ENCODE data around the gene SPINK1.
"Not testable (repeated sequence)": the region's sequence is repeated elsewhere in the genome, so short reads cannot be mapped to it uniquely, and the experiment has no call there.

SPINK1 gene

DNA sequence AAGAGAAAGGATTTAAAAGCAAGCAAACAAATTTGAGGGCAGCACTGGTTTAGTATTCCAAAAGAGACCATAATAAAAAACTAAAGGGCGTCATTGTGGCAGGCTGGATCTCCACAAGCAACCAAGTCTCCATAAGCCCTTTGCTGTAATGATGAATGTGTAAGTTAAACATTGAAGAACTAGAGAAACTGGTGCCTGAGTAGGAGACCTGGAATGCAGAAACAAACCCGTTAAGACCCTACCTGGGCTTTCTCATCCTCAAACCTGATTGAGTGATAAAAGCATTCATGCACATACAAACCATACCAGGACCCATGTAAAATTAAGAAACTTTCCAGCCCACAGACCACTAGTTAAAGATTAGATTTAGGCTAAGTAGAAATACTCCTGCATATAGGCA is 45.2 kb upstream of the SPINK1 start:
- DNase-seq = no peak
- H2AFZ ChIP-seq (ENCODE audit: low read depth, low read length) = no peak overlapping the region
- no peaks in the 10 kb centered on the region for H3K4me1 ChIP-seq (ENCODE audit: control insufficient read depth, insufficient read depth, low read depth, low read length)
- H3K9me3 ChIP-seq (ENCODE audit: control insufficient read depth, low read length) = no peaks in the 10 kb centered on the region
- WGBS = 100% methylated on average over 1 of the region's 2 CpGs
- no peak overlapping the region for H3K27ac ChIP-seq (ENCODE audit: low read length, poor library complexity, severe bottlenecking)
- no peak overlapping the region for H4K8ac ChIP-seq (ENCODE audit: low read length)
- no peaks in the 10 kb centered on the region for H3K36me3 ChIP-seq (ENCODE audit: control insufficient read depth in 1 of 2, insufficient read depth in 2 of 2, low read depth in 1 of 2, low read length in 2 of 2)
- no peak overlapping the region for H3K14ac ChIP-seq (ENCODE audit: low read length in 2 of 2)
- no peak overlapping the region for H2BK15ac ChIP-seq (ENCODE audit: low read depth, poor library complexity, severe bottlenecking)
- H3K4me3 ChIP-seq (ENCODE audit: insufficient read depth in 1 of 2, low read depth in 1 of 2, low read length in 2 of 2) = no peak overlapping the region
- H3K27me3 ChIP-seq (ENCODE audit: control insufficient read depth in 1 of 2, insufficient read depth in 1 of 2, low read length in 2 of 2) = peaks cover 39% of the 10 kb centered on the region in 2 experiments
- no peak overlapping the region for H2BK5ac ChIP-seq (ENCODE audit: low read depth, low read length, poor library complexity, severe bottlenecking)
- no peak overlapping the region for H4K91ac ChIP-seq (ENCODE audit: low read length)
- H3K23ac ChIP-seq (ENCODE audit: low read length in 2 of 2) = no peak overlapping the region
- H3K9ac ChIP-seq (ENCODE audit: low read length) = no peak overlapping the region
- no peak overlapping the region for H3K18ac ChIP-seq (ENCODE audit: low read depth in 1 of 2, low read length in 2 of 2)
- no peak overlapping the region for H3K4me2 ChIP-seq (ENCODE audit: low read length, poor library complexity, severe bottlenecking)
- no peak overlapping the region for H3K4ac ChIP-seq (ENCODE audit: low read depth in 1 of 2, low read length in 2 of 2)
- no peaks in the 10 kb centered on the region for H3K79me1 ChIP-seq (replicated peaks; ENCODE audit: low read length, poor library complexity, severe bottlenecking)
- no peak overlapping the region for H2BK120ac ChIP-seq (ENCODE audit: low read depth, low read length)
- H2BK12ac ChIP-seq (ENCODE audit: low read length in 2 of 2) = no peak overlapping the region
- H2AK5ac ChIP-seq (ENCODE audit: low read length, severe bottlenecking) = no peak overlapping the region

DNA sequence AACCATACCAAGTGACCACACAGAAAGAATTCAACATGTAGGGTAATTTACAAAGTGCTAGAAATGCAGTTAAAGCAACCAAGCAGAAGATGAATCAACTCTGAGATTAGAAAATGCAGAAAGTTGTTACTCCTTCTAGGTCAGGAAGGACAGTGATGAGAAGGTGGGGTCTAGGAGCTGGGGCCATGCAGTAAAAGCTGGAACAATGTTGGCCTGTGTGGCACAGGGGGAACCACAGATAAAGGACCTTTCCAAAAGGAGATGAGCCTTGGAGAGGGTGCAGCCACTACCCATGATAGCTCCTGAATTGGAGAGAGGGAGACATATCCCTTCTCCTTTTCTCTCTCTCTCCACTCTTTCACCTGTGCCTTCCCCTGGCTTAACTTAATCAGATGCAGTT is 44.7 kb upstream of the SPINK1 start:
- no peak overlapping the region for H2BK5ac ChIP-seq (ENCODE audit: low read depth, low read length, poor library complexity, severe bottlenecking)
- no peak overlapping the region for H2BK12ac ChIP-seq (ENCODE audit: low read length in 2 of 2)
- no peak overlapping the region for H3K4me2 ChIP-seq (ENCODE audit: low read length, poor library complexity, severe bottlenecking)
- no peak overlapping the region for H3K14ac ChIP-seq (ENCODE audit: low read length in 2 of 2)
- no peak overlapping the region for H3K9ac ChIP-seq (ENCODE audit: low read length)
- H3K4me3 ChIP-seq (ENCODE audit: insufficient read depth in 1 of 2, low read depth in 1 of 2, low read length in 2 of 2) = no peak overlapping the region
- no peak overlapping the region for H2BK120ac ChIP-seq (ENCODE audit: low read depth, low read length)
- no peak overlapping the region for H4K8ac ChIP-seq (ENCODE audit: low read length)
- no peaks in the 10 kb centered on the region for H3K4me1 ChIP-seq (ENCODE audit: control insufficient read depth, insufficient read depth, low read depth, low read length)
- H3K36me3 ChIP-seq (ENCODE audit: control insufficient read depth in 1 of 2, insufficient read depth in 2 of 2, low read depth in 1 of 2, low read length in 2 of 2) = no peaks in the 10 kb centered on the region
- no peak overlapping the region for H4K91ac ChIP-seq (ENCODE audit: low read length)
- H3K23ac ChIP-seq (ENCODE audit: low read length in 2 of 2) = no peak overlapping the region
- no peak overlapping the region for H3K18ac ChIP-seq (ENCODE audit: low read depth in 1 of 2, low read length in 2 of 2)
- no peak overlapping the region for H2AFZ ChIP-seq (ENCODE audit: low read depth, low read length)
- DNase-seq = no peak
- H3K27ac ChIP-seq (ENCODE audit: low read length, poor library complexity, severe bottlenecking) = no peak overlapping the region
- H3K4ac ChIP-seq (ENCODE audit: low read depth in 1 of 2, low read length in 2 of 2) = no peak overlapping the region
- peaks cover 35 to 39% of the 10 kb centered on the region in 2 experiments for H3K27me3 ChIP-seq (ENCODE audit: control insufficient read depth in 1 of 2, insufficient read depth in 1 of 2, low read length in 2 of 2)
- H2BK15ac ChIP-seq (ENCODE audit: low read depth, poor library complexity, severe bottlenecking) = no peak overlapping the region
- H3K79me1 ChIP-seq (replicated peaks; ENCODE audit: low read length, poor library complexity, severe bottlenecking) = no peaks in the 10 kb centered on the region
- H2AK5ac ChIP-seq (ENCODE audit: low read length, severe bottlenecking) = no peak overlapping the region
- no peaks in the 10 kb centered on the region for H3K9me3 ChIP-seq (ENCODE audit: control insufficient read depth, low read length)

DNA sequence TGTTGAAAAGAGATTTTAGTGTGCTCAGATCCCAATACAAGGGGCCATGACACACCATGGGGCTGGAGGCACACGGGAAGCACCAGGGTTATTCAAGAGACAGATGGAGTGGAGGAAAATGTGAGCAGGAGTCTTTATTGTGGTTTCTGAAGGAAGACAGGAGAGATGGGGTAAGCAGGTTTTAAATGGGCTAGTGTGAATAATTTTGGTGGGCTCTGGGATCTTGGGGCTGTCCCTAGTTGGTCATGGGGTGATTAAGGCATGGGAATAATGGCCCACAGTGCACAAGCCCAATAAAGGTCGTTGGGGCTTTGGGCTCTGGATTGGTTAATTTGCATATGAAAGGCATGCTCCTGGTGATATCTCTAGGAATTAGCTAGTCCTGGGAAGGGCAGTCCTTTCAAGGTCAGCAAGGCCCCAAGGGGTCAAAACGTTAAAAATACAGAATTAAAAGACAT is 43.5 kb upstream of the SPINK1 start:
- H4K91ac ChIP-seq (ENCODE audit: low read length) = no peak overlapping the region
- H3K4ac ChIP-seq (ENCODE audit: low read depth in 1 of 2, low read length in 2 of 2) = no peak overlapping the region
- WGBS = 4% methylated on average over 3 of the region's 3 CpGs
- no peak overlapping the region for H2BK12ac ChIP-seq (ENCODE audit: low read length in 2 of 2)
- H3K23ac ChIP-seq (ENCODE audit: low read length in 2 of 2) = no peak overlapping the region
- DNase-seq = no peak
- H2AFZ ChIP-seq (ENCODE audit: low read depth, low read length) = no peak overlapping the region
- no peak overlapping the region for H2AK5ac ChIP-seq (ENCODE audit: low read length, severe bottlenecking)
- no peak overlapping the region for H3K4me2 ChIP-seq (ENCODE audit: low read length, poor library complexity, severe bottlenecking)
- H2BK15ac ChIP-seq (ENCODE audit: low read depth, poor library complexity, severe bottlenecking) = no peak overlapping the region
- no peaks in the 10 kb centered on the region for H3K36me3 ChIP-seq (ENCODE audit: control insufficient read depth in 1 of 2, insufficient read depth in 2 of 2, low read depth in 1 of 2, low read length in 2 of 2)
- no peak overlapping the region for H3K4me3 ChIP-seq (ENCODE audit: insufficient read depth in 1 of 2, low read depth in 1 of 2, low read length in 2 of 2)
- H3K9me3 ChIP-seq (ENCODE audit: control insufficient read depth, low read length) = no peaks in the 10 kb centered on the region
- H3K27me3 ChIP-seq (ENCODE audit: control insufficient read depth in 1 of 2, insufficient read depth in 1 of 2, low read length in 2 of 2) = peaks cover 34 to 38% of the 10 kb centered on the region in 2 experiments
- H3K79me1 ChIP-seq (replicated peaks; ENCODE audit: low read length, poor library complexity, severe bottlenecking) = no peaks in the 10 kb centered on the region
- H3K27ac ChIP-seq (ENCODE audit: low read length, poor library complexity, severe bottlenecking) = no peak overlapping the region
- H2BK5ac ChIP-seq (ENCODE audit: low read depth, low read length, poor library complexity, severe bottlenecking) = no peak overlapping the region
- no peaks in the 10 kb centered on the region for H3K4me1 ChIP-seq (ENCODE audit: control insufficient read depth, insufficient read depth, low read depth, low read length)
- H3K18ac ChIP-seq (ENCODE audit: low read depth in 1 of 2, low read length in 2 of 2) = no peak overlapping the region
- no peak overlapping the region for H4K8ac ChIP-seq (ENCODE audit: low read length)
- H2BK120ac ChIP-seq (ENCODE audit: low read depth, low read length) = no peak overlapping the region
- no peak overlapping the region for H3K9ac ChIP-seq (ENCODE audit: low read length)
- no peak overlapping the region for H3K14ac ChIP-seq (ENCODE audit: low read length in 2 of 2)

DNA sequence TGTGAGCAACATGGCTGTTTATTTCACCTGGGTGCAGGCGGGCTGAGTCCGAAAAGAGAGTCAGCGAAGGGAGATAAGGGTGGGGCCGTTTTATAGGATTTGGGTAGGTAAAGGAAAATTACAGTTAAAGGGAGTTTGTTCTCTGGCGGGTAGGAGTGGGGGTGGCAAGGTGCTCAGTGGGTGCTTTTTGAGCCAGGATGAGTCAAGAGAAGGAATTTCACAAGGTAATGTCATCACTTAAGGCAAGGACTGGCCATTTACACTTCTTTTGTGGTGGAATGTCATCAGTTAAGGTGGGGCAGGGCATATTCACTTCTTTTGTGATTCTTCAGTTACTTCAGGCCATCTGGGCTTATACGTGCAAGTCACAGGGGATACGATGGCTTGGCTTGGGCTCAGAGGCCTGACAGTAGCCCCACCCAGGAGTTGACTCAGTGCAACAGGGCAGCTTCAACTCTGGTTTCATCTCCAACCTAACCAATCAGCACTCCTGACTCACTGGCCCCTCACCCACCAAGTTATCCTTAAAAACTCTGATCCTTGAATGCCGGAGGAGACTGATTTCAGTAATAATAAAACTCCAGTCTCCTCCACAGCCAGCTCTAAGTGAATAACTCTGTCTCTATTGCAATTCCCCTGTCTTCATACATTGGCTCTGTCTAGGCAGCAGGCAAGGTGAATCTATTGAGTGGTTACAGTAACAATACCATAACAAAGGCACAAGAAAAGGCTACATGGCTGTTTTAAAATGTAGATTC is 42.8 kb upstream of the SPINK1 start:
- not testable (repeated sequence) for H3K27ac ChIP-seq (ENCODE audit: low read length, poor library complexity, severe bottlenecking); H2BK5ac ChIP-seq (ENCODE audit: low read depth, low read length, poor library complexity, severe bottlenecking); H3K4me2 ChIP-seq (ENCODE audit: low read length, poor library complexity, severe bottlenecking); H2BK120ac ChIP-seq (ENCODE audit: low read depth, low read length); H3K9ac ChIP-seq (ENCODE audit: low read length); H2AFZ ChIP-seq (ENCODE audit: low read depth, low read length); H3K14ac ChIP-seq (ENCODE audit: low read length in 2 of 2); H4K91ac ChIP-seq (ENCODE audit: low read length); H3K79me1 ChIP-seq (replicated peaks; ENCODE audit: low read length, poor library complexity, severe bottlenecking); H3K9me3 ChIP-seq (ENCODE audit: control insufficient read depth, low read length); H2AK5ac ChIP-seq (ENCODE audit: low read length, severe bottlenecking); H3K4ac ChIP-seq (ENCODE audit: low read depth in 1 of 2, low read length in 2 of 2); H3K4me1 ChIP-seq (ENCODE audit: control insufficient read depth, insufficient read depth, low read depth, low read length); DNase-seq; H2BK15ac ChIP-seq (ENCODE audit: low read depth, poor library complexity, severe bottlenecking); H3K36me3 ChIP-seq (ENCODE audit: control insufficient read depth in 1 of 2, insufficient read depth in 2 of 2, low read depth in 1 of 2, low read length in 2 of 2); H2BK12ac ChIP-seq (ENCODE audit: low read length in 2 of 2); H3K18ac ChIP-seq (ENCODE audit: low read depth in 1 of 2, low read length in 2 of 2); H3K23ac ChIP-seq (ENCODE audit: low read length in 2 of 2); H3K4me3 ChIP-seq (ENCODE audit: insufficient read depth in 1 of 2, low read depth in 1 of 2, low read length in 2 of 2); H4K8ac ChIP-seq (ENCODE audit: low read length)
- WGBS = 45% methylated on average over 7 of the region's 8 CpGs
- peaks cover 32 to 41% of the 10 kb centered on the region in 2 experiments for H3K27me3 ChIP-seq (ENCODE audit: control insufficient read depth in 1 of 2, insufficient read depth in 1 of 2, low read length in 2 of 2)
